Kidney (tissue), 14 donors: Measurements from ENCODE around the gene GNL2. TPM values are rescaled to one million over a fixed set of nuclear protein-coding genes. Genes with fewer than 3 reads are reported as not detected.
A peak's percentile ranks its signal among the peaks of the same experiment; 100 is the strongest.

Experiments
- DNase-seq, 5 donors: peaks; one replicate each; pipeline ENCODE4 v3.0.0-alpha.2; 2013 to 2020
- FAIRE-seq: peaks from 2 replicates; lab custom pipeline; 2012; peaks lifted over from hg19 to GRCh38; lab: Jason Lieb, UNC
- H3K27ac ChIP-seq, 2 donors: one replicate each; pipeline ENCODE4 v1.7.0; 2013; ENCODE audit warnings: low read depth in 2 of 2, low read length in 2 of 2, inconsistent platforms in 1 of 2
- H3K27me3 ChIP-seq: one replicate; pipeline ENCODE4 v1.7.1; 2013; ENCODE audit warnings: low read length, inconsistent platforms; ENCODE audit not compliant: control insufficient read depth, insufficient read depth
- H3K36me3 ChIP-seq, 3 donors: one replicate each; pipeline versions ENCODE4 v1.7.0 to v1.7.1; 2013; ENCODE audit warnings: low read length in 3 of 3, control low read depth in 1 of 3, inconsistent platforms in 1 of 3; ENCODE audit not compliant: insufficient read depth in 3 of 3, control insufficient read depth in 2 of 3
- H3K4me1 ChIP-seq, 3 donors: one replicate each; pipeline versions ENCODE4 v1.7.0 to v1.7.1; 2013; ENCODE audit warnings: low read length in 3 of 3, inconsistent platforms in 1 of 3, low read depth in 1 of 3; ENCODE audit not compliant: control insufficient read depth in 2 of 3, insufficient read depth in 2 of 3
- H3K4me3 ChIP-seq, 3 donors: one replicate each; pipeline versions ENCODE4 v1.7.0 to v1.8.1; 2013; ENCODE audit warnings: low read length in 3 of 3, control low read depth in 1 of 3, inconsistent platforms in 1 of 3
- H3K9ac ChIP-seq, 3 donors: one replicate each; pipeline versions ENCODE4 v1.7.0 to v1.7.1; 2013; ENCODE audit warnings: low read length in 3 of 3, control low read depth in 1 of 3, inconsistent platforms in 1 of 3
- H3K9me3 ChIP-seq, 3 donors: one replicate each; pipeline versions ENCODE4 v1.7.0 to v1.7.1; 2013; ENCODE audit warnings: low read length in 3 of 3, control low read depth in 1 of 3, inconsistent platforms in 1 of 3; ENCODE audit not compliant: control insufficient read depth in 2 of 3, insufficient read depth in 1 of 3
- intact Hi-C: fragments of 100-400 bp; cut with DNase I; formaldehyde crosslinking; loops from one replicate; pipeline ENCODE4 v1.11.1; 2022
- polyA plus RNA-seq: library from polyadenylated mRNA; stranded (reverse); fragments of 350-450 nt; fragmentation: Illumina TruSeq; extraction: RNeasy Lipid Tissue Mini Kit (QIAGEN cat#74804); gene quantifications from one replicate; pipeline ENCODE4 v1.2.3, GENCODE V29; 2014; ENCODE audit warnings: low read depth, low replicate concordance; ENCODE audit not compliant: insufficient read depth
- total RNA-seq: library from RNA; stranded (reverse); fragmentation: NEBNext Ultra II Directional; extraction: Animal tissue kit (Norgen Biotek cat#: 25700); gene quantifications from one replicate; pipeline ENCODE4 v1.2.1, GENCODE V29; 2021
- TF ChIP-seq, protein P1 (sequence below): IDR thresholded peaks from 3 replicates; pipeline ENCODE4 v1.5.1; 2012; ENCODE audit warnings: mild to moderate bottlenecking, moderate library complexity, borderline replicate concordance; ENCODE audit not compliant: insufficient read depth; ENCODE audit errors: extremely low read depth
- donor health status: control.
- donor health status: control.
- donor health status: control.
- donor health status: control.
- donor health status: control.
- donor health status: DM: yes; HTN: yes; CAD: no.
- donor health status: Normal renal cell carcinoma (clear cell type).

The GNL2 gene
- total and polyA plus RNA-seq, 2 donors from 2014 or later = 35.9 to 36.7 TPM

DNA sequence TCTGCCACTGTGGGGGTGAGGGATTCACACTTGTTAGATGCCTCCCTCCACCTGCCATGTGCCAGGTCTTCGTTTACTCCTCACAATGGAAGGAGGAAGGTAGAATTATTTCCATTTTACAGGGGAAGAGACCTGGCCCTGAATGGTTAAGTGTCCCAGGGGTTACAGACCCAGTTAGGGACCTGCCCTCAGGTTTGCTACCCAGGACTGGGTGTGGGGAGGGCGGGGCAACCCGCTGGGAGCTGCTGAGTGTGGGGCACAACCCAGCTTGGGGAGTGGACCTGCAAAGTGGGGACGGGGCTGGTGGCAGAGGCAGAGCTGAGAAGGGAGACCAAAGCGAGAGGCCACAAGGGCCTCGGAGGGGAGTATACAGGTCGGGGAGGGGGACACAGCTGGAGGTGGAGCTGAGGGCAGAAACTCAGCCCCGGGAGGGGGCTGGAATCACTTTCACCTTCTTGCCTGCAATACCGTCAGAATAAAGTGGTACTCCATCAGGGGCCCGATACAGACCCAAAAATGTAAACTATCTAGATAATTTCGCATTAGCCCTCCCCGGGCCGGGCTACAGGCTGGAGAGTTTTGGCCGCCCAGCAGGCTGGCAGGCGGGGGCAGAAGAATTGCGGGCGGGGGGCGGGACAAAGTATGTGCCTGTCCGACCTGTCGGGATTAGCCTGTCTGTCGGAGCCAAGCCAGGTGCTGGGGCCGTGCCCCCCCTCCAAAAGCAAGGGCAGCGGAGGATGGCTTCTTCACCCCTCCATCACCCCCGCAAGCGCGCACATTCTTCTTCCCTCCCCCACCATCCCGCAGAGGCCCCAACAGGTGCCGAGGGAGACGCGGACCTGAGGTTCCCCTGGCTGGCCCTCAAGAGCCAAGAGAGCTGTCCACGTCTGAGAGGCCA is 37.6 kb upstream of the GNL2 start:
- Histone ChIP-seq H3K9me3 (no peaks in the 10 kb centered on the region), H3K27me3 (peaks cover 28% of the 10 kb centered on the region)

DNA sequence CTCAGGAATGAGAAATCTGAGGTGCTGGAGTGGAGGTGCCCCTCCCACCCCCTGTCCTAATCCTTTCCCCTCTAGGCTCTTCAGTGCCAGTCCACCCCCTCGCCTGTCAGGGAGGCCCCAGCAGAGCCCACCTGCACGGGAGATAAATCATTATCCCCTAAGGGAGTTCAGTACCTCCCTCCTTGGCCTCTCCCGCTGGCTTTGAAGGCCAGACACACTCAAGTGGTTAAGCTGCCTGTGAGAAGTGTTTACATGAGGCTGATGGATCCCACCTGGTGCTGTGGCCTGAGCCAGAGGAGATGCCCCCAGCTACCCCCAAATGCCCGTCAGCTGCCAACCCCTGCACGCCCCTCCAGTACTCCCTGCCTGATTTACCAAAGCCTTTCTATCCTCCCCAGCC is 35.3 kb upstream of the GNL2 start:
- FAIRE-seq (no peak), DNase-seq (peak in 4 of 5 donors; percentile 80 to 89 (median 85))
- no peaks in the 10 kb centered on the region for H3K4me1 ChIP-seq
- H3K27me3 ChIP-seq = peaks cover 25% of the 10 kb centered on the region
- no peaks in the 10 kb centered on the region for H3K9me3 ChIP-seq
- intact Hi-C loops = no loop called here
- no peak overlapping the region for H3K27ac ChIP-seq
- no peaks in the 10 kb centered on the region for H3K36me3 ChIP-seq
- no peak overlapping the region for H3K4me3 ChIP-seq
- H3K9ac ChIP-seq = no peak overlapping the region
- TF ChIP-seq, protein P1, sequence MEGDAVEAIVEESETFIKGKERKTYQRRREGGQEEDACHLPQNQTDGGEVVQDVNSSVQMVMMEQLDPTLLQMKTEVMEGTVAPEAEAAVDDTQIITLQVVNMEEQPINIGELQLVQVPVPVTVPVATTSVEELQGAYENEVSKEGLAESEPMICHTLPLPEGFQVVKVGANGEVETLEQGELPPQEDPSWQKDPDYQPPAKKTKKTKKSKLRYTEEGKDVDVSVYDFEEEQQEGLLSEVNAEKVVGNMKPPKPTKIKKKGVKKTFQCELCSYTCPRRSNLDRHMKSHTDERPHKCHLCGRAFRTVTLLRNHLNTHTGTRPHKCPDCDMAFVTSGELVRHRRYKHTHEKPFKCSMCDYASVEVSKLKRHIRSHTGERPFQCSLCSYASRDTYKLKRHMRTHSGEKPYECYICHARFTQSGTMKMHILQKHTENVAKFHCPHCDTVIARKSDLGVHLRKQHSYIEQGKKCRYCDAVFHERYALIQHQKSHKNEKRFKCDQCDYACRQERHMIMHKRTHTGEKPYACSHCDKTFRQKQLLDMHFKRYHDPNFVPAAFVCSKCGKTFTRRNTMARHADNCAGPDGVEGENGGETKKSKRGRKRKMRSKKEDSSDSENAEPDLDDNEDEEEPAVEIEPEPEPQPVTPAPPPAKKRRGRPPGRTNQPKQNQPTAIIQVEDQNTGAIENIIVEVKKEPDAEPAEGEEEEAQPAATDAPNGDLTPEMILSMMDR = no peak

More for the DNA sequence above, 37.6 kb upstream of the GNL2 start:
- no peak overlapping the region for H3K27ac ChIP-seq
- DNase-seq (no peak), FAIRE-seq (no peak)
- H3K36me3 ChIP-seq = no peaks in the 10 kb centered on the region
- H3K4me1 ChIP-seq = no peaks in the 10 kb centered on the region
- TF ChIP-seq, protein P1 = no peak
- no peak overlapping the region for H3K4me3 ChIP-seq
- intact Hi-C loops = no loop called here
- H3K9ac ChIP-seq = no peak overlapping the region

DNA sequence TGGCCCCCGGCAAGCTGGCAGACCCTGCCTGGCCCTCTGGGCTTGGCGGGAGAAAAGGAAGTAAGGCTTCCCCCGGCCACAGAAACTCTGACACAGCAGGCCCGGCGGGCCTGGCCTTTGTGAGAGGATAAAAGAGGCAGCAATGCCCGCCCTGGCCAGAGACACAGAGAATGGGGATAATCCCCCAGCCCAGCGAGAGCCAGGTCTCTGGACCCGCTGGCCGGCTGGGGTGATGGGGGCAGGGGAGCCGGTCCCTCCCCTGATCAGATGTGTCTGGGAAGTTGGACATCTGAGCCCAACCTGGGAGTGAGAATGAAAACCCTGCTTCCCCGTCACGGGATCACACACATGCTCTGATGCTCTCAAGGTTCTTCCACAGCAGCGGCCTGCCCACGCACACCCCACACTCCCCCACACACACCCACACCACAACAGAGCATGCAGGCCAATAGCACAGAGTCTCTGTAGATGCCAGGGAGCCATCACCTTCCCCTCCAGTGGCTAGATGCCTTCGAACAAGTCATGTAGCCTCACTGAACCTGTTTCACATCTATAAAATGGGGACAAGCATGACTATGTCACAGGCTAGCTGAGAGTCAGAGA is 34.8 kb upstream of the GNL2 start:
- H3K27ac ChIP-seq = no peak overlapping the region
- no peak overlapping the region for H3K9ac ChIP-seq
- FAIRE-seq = no peak
- no peaks in the 10 kb centered on the region for H3K9me3 ChIP-seq
- intact Hi-C loops = no loop called here
- H3K4me1 ChIP-seq = no peaks in the 10 kb centered on the region
- peak in 2 of 5 donors; percentile 52 to 66 for DNase-seq
- H3K4me3 ChIP-seq = no peak overlapping the region
- H3K36me3 ChIP-seq = no peaks in the 10 kb centered on the region
- peaks cover 23% of the 10 kb centered on the region for H3K27me3 ChIP-seq
- TF ChIP-seq, protein P1 = no peak
